HL-60/S4 (cell line): Measurements from ENCODE around the gene PPP2R3B.
"Not testable (repeated sequence)": the region's sequence is repeated elsewhere in the genome, so short reads cannot be mapped to it uniquely, and the experiment has no call there.

Experiments
- in situ Hi-C: fragments of 300-500 bp; cut with MboI; formaldehyde crosslinking; loops from 2 replicates; pipeline ENCODE4 v1.14.3; 2022; ENCODE audit warnings: low sequenced_read_pairs

PPP2R3B gene

DNA sequence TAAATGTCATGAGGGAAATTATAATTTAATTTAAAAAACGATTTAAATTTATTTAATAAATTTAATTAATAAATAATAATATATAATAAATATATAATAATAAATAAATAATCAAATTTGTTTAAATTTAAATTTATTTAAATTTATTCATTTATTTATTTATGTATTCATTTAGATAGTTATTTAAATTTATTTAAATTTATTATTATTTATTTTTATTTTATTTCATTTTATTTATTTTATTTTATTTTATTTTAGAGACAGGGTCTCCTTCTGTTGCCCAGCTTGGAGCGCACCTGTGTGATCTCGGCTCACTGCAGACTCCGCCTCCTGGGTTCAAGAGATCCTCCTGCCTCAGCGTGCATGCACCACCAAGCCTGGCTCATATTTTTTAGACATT lies 18.4 kb upstream of the PPP2R3B start:
- in situ Hi-C loops = no loop called here

DNA sequence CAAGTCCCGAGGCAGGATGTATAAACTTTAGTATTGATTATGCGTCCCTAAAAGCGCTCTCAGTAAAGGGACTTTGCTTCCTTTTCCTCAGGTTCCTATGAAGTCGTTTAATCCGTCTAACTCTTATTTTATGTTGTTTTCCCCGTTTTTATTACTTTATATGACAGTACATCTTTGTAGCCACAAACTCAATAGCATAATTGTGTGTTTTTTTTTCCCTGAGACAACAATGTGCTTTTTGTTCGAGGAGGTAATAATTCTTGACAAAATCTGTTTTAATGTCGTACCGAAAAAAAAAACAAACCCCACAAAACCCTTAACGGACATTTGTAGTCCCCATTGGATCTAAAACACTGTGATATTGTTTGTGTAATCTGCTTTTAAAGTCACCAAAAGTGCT lies 17.9 kb upstream of the PPP2R3B start:
- in situ Hi-C loops = no loop called here

DNA sequence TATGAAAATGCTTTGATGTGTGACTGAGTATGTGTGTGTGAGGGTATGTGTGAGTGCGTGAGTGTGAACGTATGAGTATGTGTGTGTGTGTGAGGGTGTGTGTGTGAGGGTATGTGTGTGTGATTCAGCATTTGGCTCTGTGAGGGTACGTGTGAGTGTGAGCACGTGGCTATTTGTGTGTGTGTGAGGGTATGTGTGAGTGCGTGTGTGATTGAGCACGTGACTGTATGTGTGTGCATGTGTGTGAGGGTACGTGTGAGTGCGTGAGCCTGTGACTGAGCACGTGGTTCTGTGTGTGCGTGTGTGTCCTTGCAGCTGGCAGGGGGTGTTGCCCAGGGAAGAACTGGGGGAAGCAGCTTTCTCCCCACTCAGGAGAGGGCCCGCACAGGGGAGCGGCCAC lies 16.1 kb upstream of the PPP2R3B start:
- in situ Hi-C loops = no loop called here

DNA sequence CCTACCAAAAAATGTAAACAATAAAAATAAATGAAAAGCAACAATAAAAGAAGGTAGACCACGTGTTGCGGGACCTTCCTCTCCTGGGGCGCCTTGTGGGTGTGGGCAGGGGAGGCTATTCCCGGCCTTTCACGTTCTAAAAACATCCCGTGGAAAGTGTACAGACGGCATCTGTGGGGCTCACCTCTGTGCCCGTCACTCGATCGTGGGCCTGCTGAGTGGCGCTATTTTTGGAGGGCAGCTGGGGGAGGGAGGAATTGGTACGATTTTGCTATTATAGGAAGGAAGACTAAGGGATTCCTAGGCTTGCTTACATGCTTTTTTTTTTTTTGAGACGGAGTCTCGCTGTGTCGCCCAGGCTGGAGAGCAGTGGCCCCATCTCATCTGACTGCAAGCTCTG lies 13.6 kb upstream of the PPP2R3B start:
- in situ Hi-C loops = no loop called here

DNA sequence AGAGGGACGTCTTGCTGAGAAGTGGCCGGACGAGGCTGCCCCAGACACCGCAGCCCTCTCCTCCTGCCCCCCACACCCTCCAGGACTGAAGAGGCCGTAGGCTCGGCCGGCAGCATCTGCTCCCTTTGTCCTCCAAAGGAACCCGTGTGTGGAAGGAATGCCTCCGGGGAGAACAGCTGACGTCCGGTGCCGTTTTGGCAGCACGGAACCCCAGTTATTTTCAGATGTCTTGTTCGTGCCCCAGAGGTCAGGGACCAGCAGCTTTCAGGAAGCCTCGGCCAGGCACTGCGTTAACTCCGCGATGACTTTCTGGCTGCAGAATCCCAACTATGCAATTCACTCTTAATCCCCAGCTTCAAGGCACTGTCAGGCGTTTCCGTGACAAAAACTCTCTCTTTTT lies 10.9 kb upstream of the PPP2R3B start:
- in situ Hi-C loops = no loop called here

DNA sequence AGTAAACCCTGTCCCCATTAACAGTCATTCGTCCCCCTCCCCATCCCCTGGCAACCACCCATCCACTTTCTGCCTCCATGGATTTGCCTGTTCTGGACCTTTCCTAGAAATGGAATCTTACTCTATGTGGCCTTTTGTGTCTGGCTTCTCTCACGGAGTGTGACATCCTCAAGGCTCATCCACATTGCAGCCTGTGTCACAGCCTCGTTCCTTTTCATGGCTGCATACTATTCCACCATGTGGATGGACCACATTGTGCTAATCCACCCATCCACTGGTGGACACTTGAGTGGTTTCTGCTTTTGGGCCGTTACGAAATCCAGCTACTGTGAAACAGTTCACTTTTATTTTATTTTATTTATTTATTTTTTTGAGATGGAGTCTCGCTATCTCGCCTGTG lies 8.1 kb upstream of the PPP2R3B start:
- in situ Hi-C loops = no loop called here

DNA sequence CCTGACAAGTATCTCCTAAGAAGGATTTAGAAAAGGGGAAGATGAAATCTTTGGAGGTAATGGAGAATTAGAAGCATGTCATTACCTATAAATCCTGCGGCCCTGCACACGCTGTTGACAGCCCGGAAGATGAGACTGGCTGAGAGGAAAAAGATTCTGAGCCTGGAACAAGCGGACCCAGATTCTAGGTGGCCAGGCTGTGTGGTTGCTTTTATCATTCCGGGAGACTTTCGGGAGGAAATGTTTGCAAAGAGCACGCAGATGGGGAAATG lies 5.8 kb upstream of the PPP2R3B start:
- in situ Hi-C loops = no loop called here

DNA sequence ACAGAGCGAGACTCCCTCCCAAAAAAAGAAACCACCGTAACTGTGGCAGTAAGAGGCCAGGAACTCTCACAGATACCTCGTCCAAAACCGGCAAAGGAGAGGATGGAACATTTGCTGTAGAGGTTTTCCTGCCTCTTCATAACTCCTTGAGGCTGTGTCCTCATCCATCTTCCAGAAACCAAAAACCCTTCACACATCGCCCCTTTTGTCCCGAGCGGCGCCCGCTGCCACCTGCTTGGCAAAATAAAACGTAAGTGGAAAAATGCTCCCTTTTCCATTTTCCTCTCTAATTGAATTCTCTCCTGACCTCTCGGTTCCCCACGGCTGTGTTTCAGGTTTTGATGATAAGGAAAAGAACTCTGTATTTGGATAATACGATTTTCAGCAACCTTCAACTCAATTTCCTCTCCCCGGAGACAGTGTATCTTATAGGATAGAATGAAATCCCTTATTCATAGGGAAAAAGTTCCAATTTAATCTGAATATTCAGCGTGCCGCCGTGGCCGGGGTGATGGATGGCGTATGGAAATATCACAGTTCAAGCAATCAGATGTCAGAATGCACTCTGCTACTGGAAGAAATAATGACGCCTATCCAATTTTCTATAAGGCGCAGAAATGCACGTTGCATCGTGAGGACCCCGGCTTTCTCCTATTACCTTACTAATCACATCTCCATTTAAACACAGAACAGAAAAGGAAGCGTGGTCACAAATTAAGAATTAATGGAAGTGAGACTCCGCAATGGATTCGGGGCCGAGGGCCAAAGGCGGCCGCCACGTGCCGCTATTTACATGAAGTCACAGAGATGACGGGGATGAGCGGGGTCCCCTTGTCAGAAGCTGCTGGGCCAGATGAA lies 5.2 kb upstream of the PPP2R3B start:
- in situ Hi-C loops = no loop called here

DNA sequence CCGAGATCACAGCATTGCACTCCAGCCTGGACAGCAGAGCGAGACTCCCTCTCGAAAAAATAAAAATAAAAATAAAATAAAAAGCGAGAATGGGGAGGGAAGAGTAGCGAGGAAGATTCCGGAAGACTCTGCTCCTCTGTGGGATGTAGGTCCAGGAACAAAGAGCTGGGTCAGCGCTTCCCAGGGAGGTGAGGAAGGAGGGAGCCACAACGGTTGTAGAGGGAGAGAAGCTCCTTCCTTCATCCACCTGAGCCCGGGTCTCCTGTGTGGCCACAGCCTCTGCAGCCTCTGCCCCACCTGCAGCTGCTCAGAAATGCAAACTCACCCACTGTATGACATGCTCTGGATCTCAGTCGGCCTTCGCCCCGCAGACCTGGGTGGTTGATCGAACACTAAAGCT lies 3.8 kb upstream of the PPP2R3B start:
- in situ Hi-C loops = no loop called here

DNA sequence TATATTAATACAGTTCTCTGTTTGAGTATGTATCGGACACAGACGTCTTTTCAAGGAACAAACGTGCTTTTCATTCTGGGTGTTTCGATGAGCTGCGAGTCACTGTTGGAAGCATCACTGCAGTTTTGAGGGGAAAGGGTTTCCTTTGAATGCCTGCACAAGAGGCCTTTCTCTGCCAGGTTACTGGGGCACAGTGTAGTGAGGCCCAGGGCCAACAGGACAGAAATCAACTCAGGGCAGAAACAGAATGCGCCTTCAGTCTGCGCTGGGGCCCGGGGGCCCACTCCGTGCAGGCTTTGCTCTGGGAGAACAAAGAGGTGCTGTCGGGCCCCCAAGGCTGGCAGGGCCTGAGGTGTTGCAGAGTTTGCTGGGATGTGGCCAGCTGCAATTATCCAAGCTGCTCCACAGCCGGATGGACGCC lies 2.3 kb upstream of the PPP2R3B start:
- in situ Hi-C loops = no loop called here

DNA sequence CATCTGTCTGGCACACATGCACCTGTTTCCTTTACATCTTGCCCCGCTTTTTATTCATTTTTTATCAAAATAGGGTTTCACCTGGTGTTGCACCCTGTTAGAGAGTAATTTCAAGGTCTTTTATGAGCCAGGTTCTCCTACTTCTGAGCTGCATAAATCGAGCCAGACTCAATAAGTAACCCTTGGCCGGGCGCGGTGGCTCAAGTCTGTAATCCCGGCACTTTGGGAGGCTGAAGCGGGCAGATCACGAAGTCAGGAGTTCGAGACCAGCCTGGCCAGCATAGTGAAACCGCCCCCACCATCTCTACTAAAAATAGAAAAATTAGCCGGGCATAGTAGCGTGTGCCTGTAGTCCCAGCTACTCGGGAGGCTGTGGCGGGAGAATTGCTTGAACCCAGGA lies 1.0 kb upstream of the PPP2R3B start:
- in situ Hi-C loops = no loop called here

DNA sequence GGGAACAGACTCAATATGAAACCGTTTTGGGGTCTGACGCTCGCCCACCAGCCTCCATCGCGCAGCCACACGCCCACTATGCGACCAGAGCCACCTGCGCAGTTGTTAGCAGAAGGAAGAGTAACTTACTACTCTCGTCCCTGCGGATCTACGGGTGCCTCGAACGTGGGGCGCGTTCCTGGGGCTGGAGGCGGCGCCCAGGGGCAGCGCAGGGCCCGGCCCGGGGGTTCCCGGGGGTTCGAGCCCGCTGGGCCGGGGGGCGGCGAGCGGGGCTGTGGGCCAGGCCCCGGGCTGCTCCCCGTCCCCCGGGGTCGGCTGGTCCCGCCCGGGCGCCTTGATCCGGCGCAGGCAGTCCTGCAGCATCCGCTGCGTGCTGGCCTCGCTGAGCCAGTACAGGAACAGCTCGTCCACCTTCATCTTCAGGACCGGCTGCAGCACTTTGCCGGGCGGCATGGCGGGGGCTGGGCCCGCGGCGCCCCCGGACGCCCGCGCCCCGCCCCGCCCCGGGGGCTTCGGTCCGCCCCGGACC lies 404 bp downstream of the PPP2R3B start:
- in situ Hi-C loops = no loop called here

DNA sequence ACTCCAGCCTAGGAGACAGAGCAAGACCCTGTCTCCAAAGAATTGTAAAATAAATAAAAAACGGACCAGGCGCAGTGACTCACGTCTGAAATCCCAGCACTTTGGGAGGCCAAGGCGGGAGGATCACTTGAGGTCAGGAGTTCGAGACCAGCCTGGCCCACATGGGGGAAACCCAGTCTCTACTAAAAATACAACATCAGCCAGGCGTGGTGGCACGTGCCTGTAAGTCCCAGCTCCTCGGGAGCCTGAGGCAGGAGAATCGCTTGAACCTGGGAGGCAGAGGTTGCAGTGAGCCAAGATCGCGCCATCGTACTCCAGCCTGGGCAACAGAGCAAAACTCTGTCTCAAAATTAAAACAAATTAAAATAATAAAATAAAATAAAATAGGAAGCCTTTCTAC lies 971 bp downstream of the PPP2R3B start:
- in situ Hi-C loops = not testable (repeated sequence)

DNA sequence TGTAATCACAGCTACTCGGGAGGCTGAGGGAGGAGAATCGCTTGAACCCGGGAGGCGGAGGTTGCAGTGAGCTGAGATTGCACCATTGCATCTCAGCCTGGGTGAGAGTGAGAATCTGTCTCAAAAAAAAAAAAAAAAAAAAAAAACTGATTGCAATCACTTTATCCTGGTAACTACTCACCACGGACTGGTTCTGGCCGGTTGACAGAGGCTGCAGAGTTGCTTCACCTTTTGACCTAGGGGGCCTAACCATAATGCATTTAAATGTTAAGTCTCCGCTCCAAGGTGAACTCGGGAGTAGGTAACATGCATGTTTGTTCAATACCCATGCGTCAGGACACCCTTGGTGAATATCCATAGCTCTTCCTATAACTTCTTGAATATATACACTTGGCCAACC lies 1.8 kb downstream of the PPP2R3B start:
- in situ Hi-C loops = no loop called here

DNA sequence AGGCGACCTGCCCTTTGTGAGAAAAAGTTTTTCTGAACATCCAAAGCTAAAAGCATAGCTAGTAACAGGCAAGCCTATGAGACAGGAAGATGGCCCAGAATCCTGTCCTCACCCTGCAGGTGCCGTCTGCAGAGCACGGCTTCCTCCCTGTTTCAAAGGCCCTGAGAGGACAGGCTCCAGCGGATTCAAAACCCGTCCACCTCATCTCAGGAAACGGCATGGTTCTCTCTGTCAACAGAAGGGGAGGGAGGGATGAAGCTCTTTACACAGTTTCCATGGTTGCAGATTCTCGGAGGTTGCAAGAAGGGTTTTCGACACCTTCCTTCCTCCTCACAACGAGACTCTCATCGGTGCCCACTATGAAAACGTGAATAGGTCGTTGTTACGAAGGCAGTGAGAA lies 8.3 kb downstream of the PPP2R3B start:
- in situ Hi-C loops = no loop called here

DNA sequence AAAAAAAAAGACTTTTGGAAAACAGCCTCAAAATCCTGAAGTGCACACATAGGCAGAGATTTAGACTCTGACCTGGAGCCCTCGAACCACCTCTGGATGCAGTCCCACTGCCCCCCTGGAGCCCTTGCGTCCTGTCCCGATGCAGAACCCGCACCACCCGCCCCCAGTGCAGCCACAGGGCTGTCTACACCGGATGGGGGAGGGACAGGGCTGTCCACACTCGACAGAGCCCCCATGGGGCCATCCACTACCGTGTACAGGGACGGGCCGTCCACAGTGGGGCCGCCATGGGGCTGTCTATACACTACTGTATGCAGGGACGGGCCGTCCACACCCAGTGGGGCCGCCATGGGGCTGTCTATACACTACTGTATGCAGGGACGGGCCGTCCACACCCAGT lies 10.5 kb downstream of the PPP2R3B start:
- in situ Hi-C loops = not testable (repeated sequence)

DNA sequence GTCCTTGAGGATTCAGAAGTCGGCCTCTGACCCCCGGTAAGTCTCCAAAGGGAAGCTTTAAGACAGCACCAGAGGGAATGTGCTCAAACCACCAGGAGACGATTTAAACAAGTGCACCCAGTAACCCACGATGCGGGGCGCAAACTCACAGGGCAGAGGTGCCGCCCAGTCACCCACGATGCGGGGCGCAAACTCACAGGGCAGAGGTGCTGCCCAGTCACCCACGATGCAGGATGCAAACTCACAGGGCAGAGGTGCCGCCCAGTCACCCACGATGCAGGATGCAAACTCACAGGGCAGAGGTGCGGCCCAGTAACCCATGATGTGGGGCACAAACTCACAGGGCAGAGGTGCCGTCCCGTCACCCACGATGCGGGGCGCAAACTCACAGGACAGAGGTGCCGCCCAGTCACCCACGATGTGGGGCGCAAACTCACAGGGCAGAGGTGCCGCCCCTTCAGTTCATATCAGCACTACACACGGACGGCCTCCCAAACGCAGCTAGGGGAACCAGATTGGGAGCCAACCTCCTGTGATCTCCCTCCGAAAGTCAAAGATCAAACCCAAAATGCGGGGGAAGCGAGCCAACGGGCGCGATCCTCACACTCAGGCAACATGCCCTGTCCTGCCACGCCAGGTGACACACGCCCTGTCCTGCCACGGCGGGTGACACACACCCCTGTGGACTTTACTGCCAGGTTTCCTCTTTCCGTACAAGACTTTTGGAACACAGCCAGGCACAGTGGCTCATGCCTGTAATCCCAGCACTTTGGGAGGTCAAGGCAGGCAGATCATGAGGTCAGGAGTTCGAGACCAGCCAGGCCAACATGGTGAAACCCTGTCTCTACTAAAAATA lies 11.3 kb downstream of the PPP2R3B start:
- in situ Hi-C loops = no loop called here

DNA sequence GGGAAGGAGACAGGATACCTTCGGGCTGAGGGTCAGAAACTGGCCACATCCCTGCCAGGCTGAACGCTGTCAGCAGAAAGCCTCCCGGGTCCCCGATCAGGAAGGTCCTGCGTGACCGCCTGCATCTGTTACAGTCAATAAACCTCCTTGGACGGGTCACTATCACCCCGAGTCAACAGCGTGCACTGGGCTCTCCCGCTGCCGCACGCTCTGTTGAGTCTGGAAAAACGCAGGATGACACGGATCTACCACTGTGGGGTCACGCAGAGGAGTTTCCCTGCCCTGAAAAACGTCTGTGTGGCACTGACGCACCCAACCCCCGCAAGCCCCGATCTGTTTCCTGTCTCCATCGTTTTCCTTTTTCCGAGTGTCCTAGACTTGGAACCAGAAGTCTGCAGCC lies 12.1 kb downstream of the PPP2R3B start:
- in situ Hi-C loops = no loop called here

DNA sequence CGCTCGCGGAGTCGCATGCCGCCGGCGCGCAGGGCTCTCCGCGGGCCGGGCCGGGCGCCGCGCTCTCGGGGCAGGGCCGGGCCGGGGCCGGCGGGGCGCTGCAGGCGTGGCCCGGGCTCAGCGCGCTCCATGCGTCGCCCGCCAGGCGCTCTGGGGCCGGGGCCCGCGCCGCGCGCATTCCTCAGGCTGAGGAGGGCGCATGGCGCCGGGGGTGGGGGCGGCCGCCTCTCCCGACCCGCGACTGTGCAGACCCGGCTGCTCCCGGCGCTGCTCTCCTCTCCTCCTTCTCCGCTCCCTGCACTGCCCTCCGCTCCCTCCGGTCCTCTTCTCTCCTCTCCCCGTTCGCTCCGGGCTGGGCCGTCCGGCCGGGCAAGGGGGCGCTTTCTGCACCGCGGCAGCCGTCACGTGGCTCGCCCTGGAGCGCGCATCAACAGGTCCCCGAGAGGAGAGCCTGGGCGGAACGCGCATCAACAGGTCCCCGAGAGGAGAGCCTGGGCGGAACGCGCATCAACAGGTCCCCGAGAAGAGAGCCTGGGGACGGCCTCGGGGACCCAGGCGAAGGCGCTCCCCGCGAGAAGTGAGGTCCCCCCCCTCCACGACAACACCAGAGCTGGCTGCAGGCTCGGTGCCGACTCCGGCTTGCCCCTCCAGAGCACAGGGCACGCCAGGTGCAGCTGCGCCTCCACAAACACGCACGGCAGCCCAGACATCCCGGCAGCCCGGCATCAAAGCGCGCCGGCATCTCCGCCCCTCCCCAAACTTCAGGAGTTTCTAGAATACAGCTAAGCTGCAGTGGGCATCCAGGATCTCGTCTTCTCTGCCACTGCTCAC lies 12.9 kb downstream of the PPP2R3B start:
- in situ Hi-C loops = no loop called here

DNA sequence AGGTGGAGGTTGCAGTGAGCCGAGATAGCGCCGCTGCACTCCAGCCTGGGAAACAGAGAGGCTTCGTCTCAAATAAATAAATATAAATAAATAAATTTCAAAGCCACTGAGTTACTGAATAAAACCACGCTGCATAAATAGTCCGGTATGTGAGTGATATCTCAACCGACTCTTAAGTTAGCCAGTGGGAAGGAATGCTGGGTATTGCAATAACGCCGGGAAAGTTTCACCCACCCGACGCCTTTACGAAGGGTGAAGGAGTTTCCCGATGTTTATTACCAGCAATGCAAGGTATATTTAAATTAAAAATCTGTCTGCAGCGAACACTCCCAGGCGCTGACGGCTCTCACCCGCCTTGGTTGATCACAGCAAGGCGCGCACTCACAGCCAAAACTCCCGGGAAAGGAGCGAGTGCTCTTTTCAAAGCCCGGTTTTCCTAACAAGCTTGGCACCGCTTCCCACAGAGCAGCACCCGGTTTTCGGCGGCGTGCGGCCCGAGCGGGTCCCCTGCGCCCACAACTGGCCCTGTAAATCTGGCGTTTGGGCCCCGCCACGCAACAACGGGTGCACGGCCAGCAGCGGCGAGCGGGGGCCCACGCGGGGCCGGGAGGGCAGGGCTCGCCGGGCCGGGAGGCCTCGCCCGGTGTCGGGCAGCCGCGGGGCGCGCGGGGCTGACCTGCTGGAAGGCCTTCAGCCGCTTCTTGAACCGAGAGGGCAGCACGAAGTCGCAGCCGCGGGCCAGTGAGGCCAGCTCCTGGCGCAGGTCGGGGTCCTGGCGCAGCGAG lies 13.7 kb downstream of the PPP2R3B start:
- in situ Hi-C loops = no loop called here

DNA sequence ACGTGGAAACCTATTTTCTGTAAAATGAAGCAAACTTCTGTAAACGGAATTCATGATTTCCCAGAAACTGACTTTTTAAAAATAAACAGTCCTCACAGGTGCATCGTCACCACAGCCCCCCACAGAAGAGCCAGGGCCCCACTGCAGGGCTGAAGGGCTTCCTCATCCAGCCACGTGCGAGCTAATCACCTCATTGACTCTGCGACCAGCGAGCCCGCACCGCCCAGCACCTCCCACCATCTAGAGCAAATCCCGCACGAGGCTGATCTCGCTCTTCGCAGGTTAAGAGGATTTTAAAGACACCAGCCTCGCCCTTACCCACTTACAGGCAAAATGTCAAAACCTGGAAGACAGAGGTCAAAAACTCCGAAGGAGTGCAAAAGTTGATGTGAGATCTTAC lies 14.8 kb downstream of the PPP2R3B start:
- in situ Hi-C loops = no loop called here
